ENCODE data around the gene BRMS1L.
A peak's percentile ranks its signal among the peaks of the same experiment; 100 is the strongest.
"Not testable (repeated sequence)": the region's sequence is repeated elsewhere in the genome, so short reads cannot be mapped to it uniquely, and the experiment has no call there.

The BRMS1L gene

DNA sequence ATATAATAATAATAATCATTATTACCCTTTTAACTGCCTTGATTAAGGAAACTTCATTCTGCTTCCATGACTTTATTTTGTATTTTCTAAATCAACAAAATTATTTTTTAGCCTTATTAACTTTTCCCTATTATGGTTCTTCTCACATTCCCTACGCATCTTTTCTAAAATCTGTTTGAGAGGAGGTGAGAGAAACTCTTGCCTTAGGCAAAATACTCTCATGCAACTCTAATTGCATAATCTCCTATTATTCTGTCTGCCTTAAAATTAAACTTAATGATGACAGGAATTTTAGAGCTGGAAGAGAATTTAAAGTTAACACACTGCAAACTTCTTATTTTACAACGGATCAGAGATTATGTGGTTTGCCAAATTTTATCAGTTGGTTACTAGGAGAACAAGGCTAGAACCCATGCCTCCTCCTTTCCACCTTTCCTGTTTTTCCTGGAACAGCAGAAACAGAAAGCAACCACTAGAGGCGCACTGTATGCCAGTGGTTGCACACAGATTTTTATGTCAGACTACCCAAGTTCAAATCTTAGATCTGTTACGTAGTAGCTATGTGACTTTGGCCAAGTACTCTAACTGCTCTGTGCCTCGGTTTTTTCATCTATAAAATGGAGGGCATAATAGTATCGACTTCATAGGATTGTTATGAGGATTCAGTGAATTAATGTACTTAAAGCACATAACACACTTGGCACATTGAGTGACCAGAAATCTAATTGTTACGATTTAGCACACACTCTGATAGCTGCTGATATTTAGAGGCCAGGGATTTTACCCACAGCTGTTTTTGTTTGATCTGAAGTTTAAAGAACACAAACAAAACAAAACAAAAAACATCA is 4.3 kb upstream of the BRMS1L start:
- H3K4me3 ChIP-seq (ENCODE audit: low read depth, low read length), result no peak overlapping the region
- TF ChIP-seq, protein P1, sequence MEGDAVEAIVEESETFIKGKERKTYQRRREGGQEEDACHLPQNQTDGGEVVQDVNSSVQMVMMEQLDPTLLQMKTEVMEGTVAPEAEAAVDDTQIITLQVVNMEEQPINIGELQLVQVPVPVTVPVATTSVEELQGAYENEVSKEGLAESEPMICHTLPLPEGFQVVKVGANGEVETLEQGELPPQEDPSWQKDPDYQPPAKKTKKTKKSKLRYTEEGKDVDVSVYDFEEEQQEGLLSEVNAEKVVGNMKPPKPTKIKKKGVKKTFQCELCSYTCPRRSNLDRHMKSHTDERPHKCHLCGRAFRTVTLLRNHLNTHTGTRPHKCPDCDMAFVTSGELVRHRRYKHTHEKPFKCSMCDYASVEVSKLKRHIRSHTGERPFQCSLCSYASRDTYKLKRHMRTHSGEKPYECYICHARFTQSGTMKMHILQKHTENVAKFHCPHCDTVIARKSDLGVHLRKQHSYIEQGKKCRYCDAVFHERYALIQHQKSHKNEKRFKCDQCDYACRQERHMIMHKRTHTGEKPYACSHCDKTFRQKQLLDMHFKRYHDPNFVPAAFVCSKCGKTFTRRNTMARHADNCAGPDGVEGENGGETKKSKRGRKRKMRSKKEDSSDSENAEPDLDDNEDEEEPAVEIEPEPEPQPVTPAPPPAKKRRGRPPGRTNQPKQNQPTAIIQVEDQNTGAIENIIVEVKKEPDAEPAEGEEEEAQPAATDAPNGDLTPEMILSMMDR (IDR thresholded peaks at IDR 0.05; ENCODE audit: low read depth, low read length), result peak; percentile 91
- in situ Hi-C loops (cut with HindIII; ENCODE audit: low sequenced_read_pairs), result no loop called here
- DNase-seq (ENCODE audit: low read depth, low spot score), result peak; percentile 19

DNA sequence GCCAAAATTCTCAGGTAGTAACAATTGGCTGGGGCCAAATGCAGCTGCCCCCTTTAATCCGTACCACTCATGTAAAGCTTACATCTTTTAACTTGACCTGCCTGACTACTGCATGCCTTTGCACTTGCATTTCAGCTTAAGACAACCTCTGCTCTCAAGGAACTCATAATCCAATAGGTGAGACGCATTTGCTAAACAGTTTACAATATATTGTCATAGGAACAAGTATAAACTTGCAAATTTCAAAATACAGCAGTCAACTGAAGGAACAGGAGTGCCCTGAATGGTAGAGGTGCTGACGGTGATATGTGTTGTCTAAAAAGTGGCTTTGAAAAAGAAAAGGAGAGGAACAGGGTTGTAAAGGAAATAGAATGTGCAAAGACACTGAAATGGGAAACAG is 3.6 kb upstream of the BRMS1L start:
- TF ChIP-seq, protein P1 (IDR thresholded peaks at IDR 0.05; ENCODE audit: low read depth, low read length), result no peak
- no peak for DNase-seq (ENCODE audit: low read depth, low spot score)
- H3K4me3 ChIP-seq (ENCODE audit: low read depth, low read length), result no peak overlapping the region
- in situ Hi-C loops (cut with HindIII; ENCODE audit: low sequenced_read_pairs), result no loop called here

DNA sequence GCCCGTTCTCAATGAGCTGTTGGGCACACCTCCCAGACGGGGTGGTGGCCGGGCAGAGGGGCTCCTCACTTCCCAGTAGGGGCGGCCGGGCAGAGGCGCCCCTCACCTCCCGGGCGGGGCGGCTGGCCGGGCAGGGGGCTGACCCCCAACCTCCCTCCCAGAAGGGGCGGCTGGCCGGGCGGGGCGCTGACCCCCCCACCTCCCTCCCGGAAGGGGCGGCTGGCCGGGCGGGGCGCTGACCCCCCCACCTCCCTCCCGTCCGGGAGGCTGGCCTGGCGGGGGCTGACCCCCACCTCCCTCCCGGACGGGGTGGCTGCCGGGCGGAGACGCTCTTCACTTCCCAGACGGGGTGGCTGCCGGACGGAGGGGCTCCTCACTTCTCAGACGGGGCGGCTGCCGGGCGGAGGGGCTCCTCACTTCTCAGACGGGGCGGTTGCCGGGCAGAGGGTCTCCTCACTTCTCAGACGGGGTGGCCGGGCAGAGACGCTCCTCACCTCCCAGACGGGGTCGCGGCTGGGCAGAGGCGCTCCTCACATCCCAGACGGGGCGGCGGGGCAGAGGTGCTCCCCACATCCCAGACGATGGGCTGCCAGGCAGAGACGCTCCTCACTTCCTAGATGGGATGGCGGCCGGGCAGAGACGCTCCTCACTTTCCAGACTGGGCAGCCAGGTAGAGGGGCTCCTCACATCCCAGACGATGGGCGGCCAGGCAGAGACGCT is 1.5 kb upstream of the BRMS1L start:
- in situ Hi-C loops (cut with HindIII; ENCODE audit: low sequenced_read_pairs); H3K4me3 ChIP-seq (ENCODE audit: low read depth, low read length); DNase-seq (ENCODE audit: low read depth, low spot score): not testable (repeated sequence)

DNA sequence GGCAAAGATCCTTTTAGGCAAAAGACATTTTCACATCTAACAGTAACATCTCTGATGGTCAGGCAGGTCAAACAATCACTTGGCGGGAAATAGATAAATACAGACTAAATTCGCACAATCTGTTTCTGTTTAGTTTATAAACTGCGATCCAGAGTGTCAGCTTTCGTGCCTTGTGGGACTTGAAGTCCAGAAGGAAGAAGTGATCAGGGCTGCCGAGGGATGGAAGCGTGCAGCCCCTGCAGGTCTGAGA is 245 bp upstream of the BRMS1L start:
- TF ChIP-seq, protein P1 (IDR thresholded peaks at IDR 0.05; ENCODE audit: low read depth, low read length), result no peak
- no peak for DNase-seq (ENCODE audit: low read depth, low spot score)
- in situ Hi-C loops (cut with HindIII; ENCODE audit: low sequenced_read_pairs), result no loop called here
- peak overlapping the region; percentile 84 for H3K4me3 ChIP-seq (ENCODE audit: low read depth, low read length)

DNA sequence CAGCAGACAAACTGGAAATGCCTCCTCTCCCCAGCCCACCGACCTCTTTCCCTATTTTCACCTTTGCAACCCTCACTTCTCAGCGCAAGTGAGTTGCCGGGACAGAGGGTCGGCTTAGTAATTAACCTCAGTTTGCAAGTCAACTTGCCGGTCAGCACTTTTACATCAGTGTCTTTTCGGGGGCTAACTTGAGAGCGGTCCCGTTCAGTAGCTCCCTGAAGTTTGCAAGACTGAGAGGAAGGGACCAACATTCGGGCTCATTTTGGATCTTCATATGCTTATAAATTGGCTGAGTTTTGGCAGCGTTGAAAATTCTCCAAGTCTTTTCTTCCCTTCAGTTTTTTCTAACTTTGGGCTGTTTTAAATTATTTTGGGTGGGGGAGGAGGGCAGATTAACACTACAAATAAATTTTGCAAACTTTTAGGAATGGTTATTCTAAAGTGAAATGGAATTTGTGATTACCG is 846 bp downstream of the BRMS1L start:
- TF ChIP-seq, protein P1 (IDR thresholded peaks at IDR 0.05; ENCODE audit: low read depth, low read length), result no peak
- in situ Hi-C loops (cut with HindIII; ENCODE audit: low sequenced_read_pairs), result no loop called here
- peak overlapping the region; percentile 84 for H3K4me3 ChIP-seq (ENCODE audit: low read depth, low read length)
- DNase-seq (ENCODE audit: low read depth, low spot score), result no peak

DNA sequence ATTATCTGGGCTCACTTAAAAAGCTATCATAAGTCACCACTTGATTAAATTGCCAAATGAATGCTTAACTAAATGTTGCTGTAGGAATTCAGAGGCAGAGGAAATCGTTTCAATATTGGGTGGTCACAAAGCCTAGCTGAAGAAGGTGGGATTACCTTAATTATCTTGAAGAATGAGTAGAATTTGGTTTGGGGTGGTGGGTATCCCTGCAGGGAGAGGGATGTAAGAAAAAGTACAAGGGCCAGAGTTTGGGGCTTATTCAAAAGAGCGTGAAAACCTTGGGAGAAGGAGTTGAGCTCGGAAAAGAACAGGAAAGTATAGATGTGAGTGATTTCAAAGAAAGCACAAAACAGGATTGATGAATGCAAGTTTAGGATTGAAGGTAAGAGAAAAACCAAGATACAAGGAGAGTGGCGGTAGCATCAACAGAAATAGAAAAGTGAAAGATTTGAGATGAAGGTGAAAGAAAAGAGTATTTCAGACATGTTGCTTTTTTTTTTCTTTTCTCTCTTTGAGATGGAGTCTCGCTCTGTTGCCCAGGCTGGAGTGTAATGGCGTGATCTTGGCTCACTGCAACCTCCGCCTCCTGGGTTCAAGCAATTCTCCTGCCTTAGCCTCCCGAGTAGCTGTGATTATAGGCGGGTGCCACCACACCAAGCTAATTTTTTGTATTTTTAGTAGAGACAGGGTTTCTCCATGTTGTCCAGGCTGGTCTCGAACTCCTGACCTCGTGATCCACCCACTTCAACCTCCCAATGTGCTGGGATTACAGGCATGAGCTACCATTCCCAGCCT is 1.7 kb downstream of the BRMS1L start:
- H3K4me3 ChIP-seq (ENCODE audit: low read depth, low read length), result no peak overlapping the region
- no peak for DNase-seq (ENCODE audit: low read depth, low spot score)
- TF ChIP-seq, protein P1 (IDR thresholded peaks at IDR 0.05; ENCODE audit: low read depth, low read length), result no peak
- in situ Hi-C loops (cut with HindIII; ENCODE audit: low sequenced_read_pairs), result no loop called here

Data from astrocyte of the spinal cord (primary cell).